Effector CD8-positive, alpha-beta T cell (primary cell): ENCODE results near the gene RAD51B.

ENCODE experiments used
- DNase-seq: peaks from one replicate; lab custom pipeline; 2025; lab: John Stamatoyannopoulos, UW

Gene RAD51B

DNA sequence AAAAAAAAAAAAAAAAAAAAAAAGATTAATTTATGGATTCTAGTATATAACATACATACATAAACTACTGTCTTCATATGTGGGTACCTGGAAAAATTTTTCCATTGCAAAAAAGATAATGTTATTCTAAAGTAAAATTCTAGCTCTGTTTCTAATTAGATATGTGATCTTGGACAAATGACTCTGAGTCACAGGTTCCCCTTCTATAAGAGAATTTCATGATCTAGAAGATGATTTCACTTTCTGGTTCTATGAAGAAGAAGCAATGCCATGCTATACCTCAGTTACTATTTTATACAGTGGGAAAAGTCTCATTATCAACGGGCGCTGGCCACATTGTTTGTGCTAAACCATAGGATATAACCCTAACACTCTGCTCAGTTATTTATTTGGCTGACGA lies 622.0 kb downstream of the RAD51B start:
- no peak for DNase-seq

DNA sequence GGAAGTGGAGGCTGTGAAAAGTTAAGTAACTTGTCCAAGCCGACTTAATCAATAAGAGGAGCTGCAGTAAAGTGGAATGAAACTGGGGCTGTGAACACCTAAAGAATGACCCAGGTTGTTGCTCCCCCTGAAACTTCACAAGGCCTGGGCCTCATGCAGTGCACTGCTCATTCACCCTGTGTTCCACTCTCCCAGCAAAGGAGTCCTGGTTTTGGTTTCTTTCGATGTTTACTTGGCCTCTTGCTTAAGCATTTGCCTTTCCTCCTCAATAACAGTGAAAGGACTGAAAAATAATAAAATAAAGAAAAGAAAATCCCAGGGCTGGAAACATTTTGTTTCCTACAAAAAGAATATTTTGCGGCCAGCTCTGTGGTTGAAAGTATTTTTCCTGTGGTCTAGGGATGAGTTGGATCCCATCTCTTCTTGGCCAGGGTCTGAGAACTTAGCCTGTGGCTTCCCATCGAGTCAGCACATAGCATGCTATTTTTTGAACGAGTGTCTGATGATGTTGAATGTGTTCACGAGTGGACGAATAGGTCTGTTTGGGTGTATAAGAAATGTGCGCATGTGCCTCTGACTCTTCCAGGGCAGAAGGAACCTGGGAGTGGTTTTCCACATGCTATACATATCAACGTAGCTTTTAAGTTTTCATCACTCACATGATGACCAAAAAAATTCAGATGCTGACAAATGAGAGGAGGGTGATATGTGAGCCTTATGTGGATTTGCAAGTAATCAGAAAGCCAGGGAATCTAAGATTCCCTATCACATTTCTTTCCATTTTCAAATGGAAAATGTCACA lies 623.5 kb downstream of the RAD51B start:
- no peak for DNase-seq

DNA sequence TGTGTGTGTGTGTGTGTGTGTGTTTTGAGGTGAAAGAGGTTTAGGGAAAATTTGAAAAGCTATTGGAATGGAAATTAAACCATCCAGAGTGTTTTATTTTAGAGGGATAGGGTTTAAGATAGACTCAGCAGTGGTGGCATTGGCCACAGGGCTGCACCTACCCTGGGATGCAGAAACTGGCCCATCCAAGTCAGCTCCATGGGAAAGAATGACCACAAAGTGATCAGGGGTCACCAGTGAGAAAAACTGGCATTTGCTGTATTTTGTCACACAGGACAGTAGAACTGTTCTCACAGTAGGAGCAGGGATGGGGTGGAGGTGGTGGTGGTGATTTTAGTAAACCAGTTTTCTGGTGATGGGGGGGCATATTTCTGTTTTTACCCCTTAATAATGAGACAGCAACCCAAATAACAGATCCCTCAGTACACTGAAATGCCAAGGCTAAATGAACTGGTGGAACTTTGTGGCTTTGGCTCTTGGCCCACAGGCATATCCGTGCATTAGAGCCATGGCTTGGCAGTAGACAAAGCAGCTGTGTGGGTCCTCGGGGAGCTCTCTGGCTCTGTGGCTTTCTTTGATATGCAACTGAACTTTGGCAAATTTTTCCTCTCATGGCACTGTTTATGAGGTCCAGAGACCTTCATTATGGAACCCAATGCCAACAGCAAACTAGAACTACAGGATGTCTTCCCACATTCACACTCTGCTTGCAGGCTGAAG lies 625.0 kb downstream of the RAD51B start:
- no peak for DNase-seq

DNA sequence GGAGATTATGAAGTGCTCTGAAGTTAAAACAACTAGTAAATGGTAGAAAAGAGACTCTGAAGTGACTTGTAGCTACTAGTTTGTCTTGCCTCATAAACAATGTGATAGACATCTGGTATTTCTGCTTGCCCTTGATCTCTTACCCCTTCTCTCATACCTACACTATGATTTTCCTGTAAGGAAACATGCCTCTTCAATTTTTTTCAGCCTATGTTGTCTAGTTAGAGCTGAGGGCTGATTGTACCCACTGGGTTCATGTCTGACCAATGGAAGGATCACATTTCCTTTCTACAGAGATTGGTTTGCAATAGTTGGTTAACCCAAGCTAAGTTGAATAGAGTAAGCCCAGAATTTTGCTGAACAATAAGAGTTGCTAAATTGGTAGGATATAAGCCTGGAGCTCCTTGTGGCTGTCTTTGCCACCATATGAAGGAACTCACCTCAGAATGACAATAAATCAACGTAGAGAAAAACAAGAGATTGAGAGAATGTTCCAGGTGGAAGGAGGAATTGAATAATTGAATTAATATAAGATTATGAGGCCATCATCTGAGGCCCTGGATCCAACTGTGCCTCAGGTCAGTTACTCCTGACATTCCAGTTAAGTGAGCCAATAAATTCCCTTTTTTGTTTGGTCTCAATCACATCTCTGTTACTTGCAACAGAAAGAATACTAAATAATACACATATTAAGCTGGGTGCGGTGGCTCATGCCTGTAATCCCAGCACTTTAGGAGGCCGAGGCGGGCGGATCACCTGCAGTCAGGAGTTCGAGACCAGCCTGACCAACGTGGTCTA lies 626.9 kb downstream of the RAD51B start:
- DNase-seq, result no peak

DNA sequence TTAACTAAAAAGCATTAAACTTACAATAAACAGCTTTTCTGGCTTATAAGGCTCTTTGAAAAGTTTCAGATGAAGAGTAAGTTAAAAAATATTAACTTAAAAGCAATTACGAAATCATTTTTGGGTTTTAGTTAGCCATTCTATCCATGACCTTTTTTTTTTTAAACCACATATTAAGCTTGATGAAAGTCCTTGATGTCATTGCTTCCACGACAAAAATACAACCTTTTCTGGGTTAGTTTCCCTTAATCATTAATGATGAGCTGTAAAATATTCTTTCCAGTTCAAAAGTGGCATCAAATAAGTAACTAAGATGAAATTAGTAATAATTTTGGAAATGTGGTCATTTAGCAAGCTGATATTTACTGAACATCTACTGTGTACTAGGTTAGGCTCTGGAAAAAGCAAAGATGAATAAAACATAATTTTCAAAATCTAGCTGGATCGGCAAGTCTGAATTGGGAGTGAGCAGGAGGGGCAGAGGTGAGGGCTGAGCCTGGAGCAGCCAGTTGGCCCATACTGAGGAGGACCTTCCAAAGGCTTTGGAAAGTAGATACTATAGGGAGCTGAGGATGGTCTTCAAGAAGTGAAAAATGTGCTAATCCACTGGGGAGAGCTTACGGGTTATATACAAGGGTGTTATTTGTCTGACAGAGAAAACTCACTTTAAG lies 628.1 kb downstream of the RAD51B start:
- no peak for DNase-seq

DNA sequence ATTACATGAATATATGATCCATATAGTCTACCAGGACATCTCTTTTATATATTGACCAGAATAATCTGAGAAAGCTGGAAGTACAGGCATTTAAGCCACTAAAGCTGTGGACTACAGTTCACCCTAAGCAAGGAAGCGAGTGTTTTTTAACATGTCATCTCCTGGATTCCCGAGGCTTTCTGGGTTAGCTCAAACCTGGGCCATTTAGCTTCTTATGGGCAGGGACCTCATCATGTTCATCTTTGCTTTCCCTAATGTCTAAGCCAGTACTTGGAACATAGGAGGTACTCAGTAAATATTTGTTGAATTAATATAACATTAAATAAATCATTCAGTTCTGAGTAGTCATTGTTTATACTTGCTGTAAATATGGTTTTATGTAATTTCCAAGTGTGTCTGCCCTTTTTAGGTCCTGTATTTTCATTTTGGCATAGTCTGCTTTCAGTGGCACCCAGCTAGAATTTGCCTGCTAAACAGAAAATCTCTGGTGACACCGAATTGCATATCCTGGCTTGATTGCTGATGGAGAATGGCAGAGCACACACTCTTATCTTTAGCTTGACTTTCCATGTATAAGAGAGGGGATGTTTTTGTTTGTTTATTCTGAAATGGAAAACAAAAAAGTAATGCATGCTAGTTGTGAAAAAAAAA lies 628.8 kb downstream of the RAD51B start:
- DNase-seq, result no peak

DNA sequence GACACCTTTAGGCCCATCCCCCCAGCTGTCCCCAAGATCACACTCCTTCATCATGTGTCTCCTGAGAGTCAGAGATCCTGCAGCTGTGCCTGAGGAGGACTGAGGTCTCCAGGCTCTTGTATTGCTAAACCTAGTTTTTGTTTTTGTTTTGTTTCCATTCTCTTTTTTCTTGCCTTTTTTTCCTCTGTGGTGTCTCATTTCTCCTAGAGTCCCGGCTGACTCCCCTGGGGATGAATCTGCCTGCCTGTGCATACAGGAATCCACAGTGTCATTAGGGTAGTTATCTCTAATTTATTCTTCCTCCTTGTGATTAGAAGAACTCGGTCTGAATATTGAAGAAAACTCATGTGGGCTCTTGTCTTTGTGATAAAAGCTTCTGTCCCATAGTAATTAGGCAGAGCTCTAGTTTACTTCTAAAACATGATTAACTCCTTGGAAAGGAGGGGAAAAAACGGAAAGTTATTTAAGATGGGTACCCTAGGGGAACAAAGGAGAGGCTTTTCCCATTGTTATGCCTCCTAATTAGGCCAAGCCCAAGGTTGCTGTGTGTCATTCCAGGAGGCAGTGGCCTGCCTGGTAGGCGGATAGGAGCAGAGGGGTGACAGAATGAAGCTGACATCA lies 630.1 kb downstream of the RAD51B start:
- DNase-seq, result no peak

DNA sequence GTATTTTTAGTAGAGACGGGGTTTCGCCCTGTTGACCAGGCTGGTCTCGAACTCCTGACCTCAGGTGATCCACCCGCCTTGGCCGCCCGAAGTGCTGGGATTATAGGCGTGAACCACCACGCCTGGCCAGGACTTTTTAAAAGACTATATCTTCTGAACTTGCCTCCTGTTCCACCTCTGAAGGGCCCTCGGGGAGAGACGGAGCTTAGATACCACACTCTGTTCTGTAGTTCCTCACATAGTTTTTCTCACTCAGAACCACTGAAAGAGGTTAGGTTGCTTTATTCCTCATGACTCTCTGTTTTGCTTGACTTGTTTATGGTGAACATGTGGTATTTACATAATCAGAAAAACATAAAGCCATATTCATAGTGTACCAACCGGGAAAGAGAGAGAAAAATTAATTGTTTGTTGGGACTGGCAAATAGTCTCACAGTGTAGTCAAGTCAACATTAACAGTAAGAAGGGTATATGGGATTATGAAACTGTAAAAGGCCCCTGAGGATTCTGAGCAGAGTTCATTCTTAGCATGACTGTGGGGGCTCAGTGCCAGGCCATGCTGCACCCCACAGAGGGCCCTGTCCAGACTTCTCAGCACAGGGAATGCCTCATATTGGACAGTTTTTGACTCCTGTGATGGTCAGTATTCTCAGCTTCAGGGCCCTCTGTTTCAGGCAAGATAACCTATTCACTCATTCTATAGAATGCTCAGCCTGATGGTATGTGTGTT lies 631.0 kb downstream of the RAD51B start:
- DNase-seq, result no peak

DNA sequence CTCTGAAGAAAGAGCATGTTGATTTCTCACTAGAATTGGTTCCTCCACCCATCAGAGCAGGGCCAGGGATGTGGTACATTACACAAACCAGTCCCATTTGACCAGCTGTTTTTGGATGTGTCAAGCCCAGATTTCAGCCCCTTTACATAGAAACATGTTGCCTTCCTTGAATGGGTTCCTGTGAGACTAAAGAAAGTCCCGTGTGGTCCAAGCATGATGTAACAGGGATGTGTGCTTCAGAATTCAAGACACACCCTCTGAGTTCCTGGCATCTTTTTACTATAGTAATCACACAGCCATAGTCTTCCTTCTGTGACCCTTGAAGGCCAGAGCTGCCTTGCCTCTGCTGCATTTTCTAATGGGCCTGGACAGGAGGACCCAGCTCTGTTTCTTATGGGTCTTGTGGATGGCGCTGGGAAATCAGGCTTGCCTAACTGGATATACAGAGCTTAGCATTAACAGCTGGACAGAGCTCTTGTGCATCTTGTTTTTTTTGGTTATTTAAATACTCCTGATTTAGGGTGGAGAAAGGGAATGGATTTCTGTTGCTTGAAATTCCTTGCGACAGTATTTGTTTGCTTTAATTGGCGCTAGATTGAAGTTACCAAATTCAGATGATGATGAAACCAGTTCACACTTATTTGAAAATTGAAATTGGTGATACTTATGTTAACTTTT lies 632.3 kb downstream of the RAD51B start:
- DNase-seq, result no peak

DNA sequence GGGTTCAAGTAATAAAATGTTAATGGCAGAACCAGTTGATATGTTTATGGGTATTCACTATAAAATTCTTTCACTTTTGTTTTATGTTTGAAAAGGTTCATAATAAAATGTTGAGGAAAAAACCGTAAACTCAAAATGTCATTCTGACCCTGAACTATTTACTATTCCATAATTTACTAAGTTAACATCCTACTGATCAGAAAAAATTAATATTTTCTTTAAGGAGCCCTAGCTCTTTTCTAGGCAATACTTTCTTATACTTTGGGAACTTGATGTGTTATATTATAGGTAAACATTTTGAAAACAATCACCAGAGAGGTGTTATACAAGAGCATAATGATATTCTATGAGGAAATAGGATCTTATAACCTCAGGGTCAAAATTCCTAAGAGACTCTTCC lies 638.7 kb downstream of the RAD51B start:
- DNase-seq, result no peak

DNA sequence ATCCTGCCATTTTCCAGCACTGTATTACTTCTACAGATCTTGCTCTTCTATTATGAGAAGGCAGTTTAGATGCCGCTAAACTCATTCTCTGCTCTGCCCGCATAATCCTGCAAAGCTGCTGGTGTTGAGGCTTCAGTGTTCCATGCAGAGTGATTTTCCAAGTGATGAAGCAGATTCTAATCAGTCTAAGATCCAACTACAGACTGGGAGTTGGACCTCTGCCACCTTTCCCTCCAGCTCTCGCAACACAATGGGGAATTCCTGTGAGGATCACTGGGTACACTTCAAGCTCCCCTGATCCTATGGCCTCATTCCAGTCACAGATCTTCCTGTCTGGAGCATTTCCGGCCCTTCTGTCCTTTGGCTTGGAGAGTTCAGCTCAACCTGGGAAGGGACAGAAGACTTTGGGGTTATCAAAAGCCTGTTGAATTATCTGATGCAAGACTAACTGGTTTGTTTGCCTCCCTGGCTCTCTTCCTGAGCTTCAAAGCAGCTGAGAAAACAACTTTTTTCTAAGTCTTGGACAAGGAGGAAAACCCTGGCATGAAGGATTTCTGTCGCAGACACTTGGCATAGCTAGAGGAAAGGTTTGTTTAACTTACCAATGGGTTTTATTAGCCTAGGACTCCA lies 639.4 kb downstream of the RAD51B start:
- no peak for DNase-seq

DNA sequence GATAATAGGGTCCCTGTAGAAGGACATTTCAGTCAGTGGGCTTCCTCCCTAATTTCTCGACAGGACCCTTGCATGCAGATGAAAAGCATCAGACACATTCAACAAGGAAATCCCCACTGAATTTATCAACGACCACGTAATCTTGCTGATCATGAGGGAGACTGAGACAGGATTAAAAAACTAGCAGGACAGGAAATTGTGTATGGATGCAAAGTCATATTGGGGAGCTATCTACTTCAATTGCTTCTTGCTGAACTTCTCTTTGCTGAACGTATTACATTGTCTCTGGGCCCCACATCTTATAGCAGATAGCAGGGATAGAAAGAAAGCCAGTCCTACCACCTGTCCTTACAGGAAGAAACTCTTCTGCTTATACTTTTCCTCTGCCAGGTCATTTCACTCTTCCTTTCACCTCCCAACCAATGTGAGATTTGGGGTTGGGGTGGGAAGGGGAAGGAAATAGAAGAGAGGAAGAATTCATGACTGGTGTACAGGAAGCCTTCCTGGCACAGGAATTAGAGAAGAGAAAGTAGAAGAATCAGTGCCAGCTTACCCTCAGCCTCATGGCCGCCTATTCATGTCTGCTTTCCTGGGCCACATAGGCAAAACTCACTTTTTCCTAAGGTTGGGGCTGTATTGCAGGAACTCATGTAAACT lies 640.0 kb downstream of the RAD51B start:
- DNase-seq, result no peak

DNA sequence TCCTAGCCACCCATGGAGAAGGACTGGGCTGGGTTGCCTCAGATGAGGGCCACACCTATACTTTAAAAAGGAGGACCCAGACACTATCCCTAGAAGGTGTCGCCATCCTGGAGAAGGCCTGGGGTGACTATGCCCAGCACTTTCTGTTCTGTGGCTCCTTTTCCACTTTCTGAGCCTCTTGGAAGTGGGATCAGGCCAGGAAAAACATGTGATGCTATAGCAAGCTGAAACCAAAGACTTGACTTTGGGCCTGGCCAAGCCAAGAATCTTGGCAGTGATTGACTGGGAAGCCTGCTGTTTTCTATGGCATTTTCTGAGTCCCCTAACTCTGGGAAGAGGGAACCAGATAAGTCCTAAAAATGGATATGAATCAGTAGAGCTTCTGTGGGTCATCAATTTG lies 641.0 kb downstream of the RAD51B start:
- no peak for DNase-seq

DNA sequence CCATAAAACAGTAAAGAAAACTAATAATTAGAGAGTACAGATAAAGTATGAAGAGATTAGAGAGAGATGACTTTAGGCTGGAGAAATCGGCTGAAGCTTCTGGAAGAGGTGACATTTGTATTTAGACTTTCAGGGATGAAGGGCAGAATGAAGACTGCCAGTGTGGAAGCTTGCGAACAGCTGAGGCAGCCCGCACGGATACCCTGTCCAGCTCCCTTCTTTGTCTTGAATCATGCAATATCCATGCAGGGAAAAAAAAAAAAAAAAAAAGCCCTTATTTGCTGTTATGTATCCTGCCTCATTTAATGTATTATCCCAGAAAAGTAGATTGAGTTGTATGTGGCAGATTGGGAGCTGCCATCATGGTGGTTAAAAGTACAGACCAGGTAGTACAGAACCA lies 641.5 kb downstream of the RAD51B start:
- no peak for DNase-seq

DNA sequence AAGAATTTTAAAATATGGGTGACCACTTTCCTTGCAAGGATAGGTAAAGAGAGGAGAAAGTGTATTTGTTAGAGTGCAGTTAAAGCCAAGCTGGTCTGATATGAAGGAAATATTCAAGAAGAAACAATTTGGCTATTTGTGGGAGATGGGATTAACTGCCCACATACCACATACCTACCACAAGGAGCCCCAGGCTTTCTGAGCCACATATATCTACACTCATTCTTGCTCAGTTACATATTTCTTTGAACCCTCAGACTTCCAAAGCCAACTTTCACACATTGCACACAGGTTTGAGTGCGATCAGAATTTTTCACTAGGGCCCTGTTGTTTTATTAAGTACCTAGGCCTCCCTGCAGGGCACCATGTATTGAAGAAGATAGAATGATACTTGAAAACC lies 643.1 kb downstream of the RAD51B start:
- DNase-seq, result no peak

DNA sequence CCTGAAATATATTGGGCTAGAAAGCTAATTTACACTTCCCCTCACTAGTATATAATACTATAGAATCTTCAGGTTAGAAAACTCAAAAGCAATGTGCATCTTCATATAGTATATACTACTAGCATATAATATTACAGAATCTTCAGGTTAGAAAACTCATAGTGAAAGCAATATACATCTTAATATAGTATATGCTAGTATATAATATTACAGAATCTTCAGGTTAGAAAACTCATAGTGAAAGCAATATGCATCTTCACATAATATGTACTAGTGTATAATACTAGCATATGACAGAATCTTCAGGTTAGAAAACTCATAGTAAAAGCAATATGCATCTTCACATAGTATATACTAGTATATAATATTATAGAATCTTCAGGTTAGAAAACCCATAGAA lies 643.7 kb downstream of the RAD51B start:
- no peak for DNase-seq

DNA sequence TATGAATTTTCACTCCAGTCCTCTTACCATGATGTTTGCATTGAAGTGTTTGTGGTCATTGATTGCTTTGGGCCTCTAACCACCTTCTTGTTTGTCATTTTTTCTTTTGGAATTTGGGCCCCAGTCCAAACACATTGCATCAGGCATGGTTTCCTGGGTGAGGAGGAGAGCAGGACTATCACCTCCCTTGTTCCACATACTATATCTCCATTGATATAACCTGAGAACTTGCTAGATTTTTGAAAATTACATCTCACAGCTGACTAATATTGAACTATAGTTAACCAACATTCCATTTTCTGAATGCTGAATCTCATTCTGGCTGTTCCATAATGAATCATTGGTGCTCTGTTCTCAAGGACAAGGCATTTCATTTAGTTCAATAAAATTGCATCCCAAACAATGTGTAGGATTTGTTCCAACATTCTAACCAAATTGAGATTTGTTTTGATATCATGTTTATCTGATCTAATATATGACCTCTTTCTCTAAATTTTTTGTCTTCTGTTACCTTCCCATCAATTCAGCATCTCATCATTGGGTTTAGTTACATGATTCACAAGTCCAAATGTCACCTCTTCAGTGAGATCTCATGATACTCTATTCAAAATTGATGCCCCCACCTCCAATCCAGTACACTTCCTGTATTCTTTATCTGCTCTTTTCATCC lies 644.3 kb downstream of the RAD51B start:
- no peak for DNase-seq

DNA sequence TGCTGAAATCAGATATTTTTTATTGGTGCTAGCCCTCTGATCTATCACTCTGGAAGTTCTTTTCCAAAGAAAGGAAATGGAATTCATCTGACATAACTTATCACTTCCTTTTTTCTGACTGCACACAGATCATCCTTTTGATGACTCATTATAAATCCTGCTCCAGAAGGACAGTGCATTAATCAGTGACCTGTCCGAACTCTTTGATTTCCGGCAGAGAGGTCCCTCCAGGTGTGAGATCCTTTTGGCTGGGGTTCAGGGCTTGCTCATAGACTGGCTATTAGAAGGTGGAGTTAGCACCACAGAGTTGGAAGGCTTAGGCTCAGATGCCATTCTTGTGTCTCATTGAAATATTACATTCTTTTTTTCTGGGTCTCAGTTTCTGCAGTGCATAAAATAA lies 645.1 kb downstream of the RAD51B start:
- no peak for DNase-seq
